CD4-positive, alpha-beta T cell treated with Interleukin-6 for 4 hours (primary cell): ENCODE measurements around the gene RHOT2.

ENCODE experiments used
- DNase-seq: peaks from one replicate; pipeline ENCODE4 v3.0.0-alpha.2; 2020; ENCODE audit warnings: mixed read lengths

Gene RHOT2

DNA sequence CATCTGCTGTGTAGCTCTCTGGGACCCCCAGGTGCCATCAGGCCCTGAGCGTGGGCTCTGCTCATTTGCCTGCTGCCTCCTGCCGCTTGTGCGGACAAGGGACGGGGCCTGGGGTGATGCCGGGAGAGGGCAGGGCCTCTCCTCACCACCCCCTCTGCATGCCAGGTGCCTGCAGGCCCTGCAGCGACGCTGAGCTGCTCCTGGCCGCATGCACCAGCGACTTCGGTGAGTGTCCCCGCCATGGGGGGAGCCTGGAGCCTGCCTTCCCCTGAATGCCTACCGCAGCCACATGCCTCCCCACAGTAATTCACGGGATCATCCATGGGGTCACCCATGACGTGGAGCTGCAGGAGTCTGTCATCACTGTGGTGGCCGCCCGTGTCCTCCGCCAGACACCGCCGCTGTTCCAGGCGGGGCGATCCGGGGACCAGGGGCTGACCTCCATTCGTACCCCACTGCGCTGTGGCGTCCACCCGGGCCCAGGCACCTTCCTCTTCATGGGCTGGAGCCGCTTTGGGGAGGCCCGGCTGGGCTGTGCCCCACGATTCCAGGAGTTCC, 48.9 kb downstream of the RHOT2 start:
- no peak for DNase-seq

DNA sequence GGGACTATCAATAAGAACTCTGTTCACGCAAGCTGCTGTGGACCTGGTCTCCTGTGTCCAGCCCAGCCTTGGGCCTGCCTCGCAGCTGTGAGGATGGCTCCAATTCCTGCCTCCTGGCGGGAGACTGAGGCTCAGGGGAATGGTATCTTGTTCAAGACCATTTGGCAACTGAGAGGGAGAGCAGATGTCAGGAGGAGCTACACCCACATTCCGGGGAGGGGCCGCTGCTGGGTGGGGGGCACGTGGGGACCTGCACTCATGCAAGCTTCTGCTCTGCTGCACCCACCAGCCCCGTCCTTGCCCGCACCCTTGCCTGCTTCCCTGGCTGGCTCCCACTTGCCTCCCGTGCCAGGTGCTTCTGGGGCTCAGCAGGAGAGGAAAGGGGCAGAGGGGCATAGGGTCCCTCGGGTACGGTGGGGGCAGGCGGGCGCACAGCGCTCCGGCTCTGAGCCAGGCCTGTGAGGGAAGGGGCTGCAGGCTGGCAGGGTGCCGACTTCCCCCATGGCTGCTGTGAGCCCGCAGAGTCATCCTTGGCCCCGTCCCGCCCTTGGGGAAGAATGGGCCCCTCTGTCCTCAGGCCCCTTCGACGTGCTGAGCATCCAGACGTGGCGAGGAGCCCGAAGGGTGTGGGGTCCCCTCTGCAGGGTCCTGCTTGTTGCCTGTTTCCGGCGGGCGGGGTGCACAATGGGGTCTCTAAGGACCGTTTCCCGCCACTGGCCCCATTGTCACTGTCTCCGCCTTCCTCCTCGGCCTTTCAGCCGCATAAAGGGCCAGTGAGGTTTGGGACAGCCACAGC, 49.7 kb downstream of the RHOT2 start:
- DNase-seq, result no peak

DNA sequence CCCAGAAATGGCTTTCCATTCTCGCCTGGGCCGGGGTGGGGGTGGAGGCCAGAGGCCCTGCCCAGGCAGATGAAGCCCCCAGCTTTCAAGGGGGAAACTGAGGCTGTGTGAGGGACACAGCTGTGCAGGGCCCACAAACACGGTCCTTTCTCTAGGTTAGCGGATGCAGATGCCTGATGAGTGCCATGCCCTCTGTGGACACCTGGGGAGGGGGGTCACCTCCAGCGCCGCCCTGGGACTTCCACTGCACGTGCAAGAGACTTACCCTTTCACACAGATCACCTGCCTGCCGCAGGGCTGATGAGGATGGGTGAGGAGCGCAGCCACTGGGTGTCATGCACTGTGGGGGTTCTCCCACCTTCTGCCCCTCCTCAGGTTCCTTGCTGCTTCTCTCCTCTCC, 50.5 kb downstream of the RHOT2 start:
- no peak for DNase-seq

DNA sequence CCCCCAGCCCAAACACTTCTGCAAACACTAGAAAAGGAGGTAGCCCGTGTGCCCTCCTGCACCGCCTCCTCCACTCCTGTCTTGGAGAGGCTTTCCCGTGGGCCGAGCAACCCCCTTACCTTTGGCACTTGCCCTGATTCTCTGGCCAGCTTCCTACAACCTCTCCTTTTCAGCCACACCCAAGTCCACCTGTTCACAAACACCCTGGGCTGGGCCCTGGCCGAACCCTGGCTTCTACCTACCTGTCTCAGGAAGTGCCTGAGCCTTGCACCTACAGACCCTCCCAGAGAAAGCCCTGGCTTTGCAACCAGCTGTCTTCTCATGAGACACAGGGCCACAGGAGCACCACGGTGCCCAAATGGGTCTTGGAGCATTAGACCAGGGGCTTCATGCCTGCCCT, 51.0 kb downstream of the RHOT2 start:
- no peak for DNase-seq

DNA sequence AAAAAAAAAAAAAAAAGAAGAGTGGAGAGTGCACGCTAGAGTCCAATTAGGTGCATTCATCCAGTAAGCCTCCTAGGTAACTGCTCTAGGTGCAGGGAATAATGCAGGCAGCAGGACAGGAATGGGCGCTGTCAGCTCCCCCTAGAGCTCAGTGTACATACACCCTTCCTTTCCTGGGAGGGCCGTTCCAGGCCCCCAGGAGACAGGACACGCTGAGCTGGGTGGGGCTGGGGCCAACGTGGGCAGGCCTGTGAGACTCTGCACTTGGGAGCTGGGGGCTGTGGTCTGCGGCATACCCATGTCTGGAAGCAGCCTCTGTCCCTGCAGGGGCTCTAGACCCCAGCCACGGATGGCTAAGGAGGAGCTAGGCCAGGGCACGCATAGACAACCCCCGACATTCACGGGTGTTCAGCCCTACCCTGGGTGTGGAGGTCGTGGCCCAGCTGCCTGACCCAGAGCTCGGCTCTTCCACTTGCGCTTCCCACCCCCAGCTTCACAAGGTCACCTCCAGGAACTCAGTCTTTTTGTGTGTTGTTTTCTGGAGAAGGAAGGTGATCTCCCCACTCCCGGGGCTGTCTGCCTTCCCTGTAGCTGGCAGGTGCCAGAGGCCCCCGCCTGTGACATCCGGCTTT, 52.0 kb downstream of the RHOT2 start:
- no peak for DNase-seq

DNA sequence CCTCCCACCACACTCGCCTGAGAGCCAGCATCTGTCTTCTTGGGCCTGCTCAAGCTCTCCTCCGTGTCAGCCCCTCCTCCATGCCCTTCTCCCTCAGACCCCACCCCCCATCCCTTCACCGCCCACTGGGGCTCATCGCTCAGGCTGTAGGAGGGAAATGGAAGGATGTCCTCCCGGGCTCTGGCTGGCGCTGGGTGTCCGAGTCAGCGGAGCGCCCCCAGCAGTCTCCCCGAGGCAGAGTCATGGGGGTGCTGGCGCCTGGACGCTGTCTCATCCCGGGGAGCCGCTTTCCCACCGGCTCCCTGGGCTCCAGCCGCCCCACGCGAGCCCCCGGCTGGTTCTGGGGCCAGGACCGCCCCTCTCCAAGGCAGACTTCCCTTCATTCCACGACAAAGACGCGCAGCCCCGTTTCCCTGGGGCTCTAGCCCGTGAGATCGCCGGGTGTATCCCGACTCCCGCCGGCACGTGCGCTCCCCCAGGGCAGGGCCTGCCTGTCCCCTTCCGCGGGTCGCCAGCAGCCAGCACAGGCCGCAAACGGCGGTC, 52.6 kb downstream of the RHOT2 start:
- peak; percentile 56 for DNase-seq

DNA sequence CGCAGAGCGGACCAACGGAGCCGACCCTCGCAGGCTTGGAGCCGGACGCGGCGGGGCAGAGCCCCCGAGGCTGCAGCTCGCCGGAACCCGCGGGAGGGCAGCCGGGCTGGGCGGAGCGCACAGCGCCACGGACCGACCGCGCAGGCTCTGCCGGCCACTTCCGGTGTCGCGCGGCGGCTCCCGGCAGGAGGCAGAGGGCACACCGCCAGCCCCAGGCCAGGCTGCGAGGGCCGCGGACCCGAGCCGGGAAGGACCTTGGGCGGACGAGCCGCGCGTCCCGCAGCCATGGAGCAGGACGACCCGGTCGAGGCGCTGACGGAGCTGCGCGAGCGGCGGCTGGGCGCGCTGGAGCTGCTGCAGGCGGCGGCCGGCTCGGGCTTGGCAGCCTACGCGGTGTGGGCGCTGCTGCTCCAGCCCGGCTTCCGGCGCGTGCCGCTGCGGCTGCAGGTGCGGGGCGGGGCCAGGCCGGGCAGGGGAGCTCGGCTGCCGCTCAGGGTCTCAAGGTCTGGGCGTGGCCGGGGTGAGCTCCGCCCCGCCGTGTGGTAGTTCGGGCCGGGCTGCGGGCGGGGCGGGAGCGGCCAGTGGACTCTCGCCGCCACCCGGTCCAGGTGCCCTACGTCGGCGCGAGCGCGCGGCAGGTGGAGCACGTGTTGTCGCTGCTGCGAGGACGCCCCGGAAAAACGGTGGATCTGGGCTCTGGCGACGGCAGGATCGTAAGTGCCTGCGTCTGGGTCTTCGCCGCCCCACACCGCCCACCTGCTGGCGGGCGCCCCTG, 53.2 kb downstream of the RHOT2 start, which contains the start of gene ANTKMT:
TSS of gene ANTKMT (plus strand) at position 157 of the 775 bp plus-strand sequence. CDS start at position 286, 129 bp downstream.
- DNase-seq, result peak; percentile 84

DNA sequence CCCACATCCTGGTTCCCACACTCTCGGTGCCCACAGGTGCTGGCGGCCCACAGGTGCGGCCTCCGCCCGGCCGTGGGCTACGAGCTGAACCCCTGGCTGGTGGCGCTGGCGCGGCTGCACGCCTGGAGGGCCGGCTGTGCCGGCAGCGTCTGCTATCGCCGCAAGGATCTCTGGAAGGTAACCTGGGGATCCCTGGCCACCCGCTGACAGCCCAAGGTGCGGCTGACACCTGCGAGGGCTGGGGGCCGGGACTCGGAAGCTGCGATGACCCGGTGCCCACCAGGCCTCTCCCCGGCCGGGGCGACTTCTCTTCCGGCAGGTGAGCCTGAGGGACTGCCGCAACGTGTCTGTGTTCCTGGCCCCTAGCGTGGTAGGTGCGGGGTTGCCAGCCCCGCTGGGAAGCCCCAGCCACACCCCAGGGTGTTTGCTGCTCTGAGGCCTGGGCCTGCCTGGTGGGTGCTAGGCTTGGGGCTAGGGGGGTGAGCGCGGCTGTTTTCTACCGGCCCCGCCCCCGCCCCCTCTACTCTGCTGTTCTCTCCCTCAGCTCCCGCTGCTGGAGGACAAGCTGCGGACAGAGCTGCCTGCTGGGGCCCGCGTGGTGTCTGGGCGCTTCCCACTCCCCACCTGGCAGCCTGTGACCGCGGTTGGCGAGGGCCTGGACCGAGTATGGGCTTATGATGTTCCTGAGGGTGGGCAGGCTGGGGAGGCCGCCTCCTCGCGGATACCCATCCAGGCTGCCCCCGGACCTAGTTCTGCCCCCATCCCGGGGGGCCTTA, 54.0 kb downstream of the RHOT2 start:
- DNase-seq, result no peak

DNA sequence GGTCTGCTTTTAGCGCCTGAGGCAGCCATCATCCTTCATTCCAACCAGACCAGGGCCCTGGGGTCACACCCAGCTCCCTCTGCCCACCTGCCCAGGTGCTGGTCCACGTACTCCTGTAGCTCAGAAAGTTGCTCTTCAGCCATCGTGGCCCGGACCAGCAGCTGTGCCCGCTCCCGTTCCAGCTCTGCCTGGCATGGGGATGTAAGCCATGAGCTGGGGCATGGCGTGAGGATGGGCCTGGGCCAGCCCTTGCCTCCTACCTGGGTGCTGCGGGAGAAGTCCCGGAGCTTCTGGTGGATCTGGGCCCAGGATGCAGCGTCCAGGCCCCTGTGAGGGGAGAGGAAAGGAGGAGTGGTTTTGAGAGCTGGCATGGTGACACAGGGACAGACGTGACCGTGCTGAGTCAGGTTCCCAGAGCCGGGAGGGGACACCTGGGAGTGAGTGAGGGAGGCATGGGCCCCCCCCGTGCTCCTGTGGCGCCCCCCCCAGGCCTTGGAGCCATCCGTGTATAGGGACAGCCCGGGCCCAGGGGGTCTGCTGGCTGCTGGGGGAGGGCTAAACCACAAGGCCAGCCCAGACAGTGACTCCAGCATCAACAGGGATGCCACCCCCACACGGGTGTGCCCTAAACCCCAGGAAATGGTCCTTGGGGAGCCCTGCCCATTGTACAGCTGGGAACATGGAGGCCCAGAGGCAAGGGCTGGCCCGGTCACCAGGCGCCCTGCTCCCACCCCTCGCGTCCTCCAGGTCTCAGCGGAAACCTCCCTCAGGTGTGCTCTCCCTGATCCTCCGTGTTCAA, 55.1 kb downstream of the RHOT2 start:
- DNase-seq, result no peak

DNA sequence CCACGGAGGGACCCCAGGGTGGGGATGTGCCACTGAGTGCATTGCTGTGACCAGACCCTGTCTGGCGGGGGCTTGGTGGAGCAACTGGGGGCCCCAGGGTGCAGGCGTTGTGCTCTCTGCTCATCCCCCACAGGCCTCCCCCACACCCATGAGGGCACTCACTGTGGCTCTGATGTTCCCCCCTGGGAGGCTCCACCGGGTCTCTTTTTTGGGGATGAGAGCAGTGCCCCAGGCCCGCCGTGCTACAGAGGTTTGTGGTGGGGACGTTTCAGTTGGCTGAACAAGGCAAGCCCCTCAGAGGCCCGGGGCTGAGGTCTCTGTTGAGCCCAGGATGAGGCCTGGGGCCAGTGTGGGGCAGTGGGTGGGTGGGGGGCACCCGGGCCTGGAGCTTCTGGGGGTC, 55.8 kb downstream of the RHOT2 start:
- no peak for DNase-seq
